Tibial nerve (tissue), 4 donors: ENCODE measurements around the gene EPHA7.

Experiments
- CTCF ChIP-seq, 5 experiments: fragments of 200-600 bp in 3 of 5; fragments of 450-650 bp in 2 of 5; sonication (generic) in 3 of 5; IDR thresholded peaks; one replicate each; pipeline ENCODE4 v1.5.1; 2016 to 2019; ENCODE audit warnings: antibody characterized with exemption in 5 of 5, mild to moderate bottlenecking in 3 of 5, moderate library complexity in 2 of 5
- EP300 ChIP-seq, 2 donors: sonication (generic); formaldehyde crosslinking; IDR thresholded peaks; one replicate each; pipeline ENCODE4 v1.6.1; 2017; ENCODE audit warnings: antibody characterized with exemption in 2 of 2, mild to moderate bottlenecking in 1 of 2
- POLR2A ChIP-seq, 2 donors: fragments of 450-650 bp; IDR thresholded peaks; one replicate each; pipeline ENCODE4 v1.6.1; 2017; ENCODE audit warnings: antibody characterized with exemption in 2 of 2, mild to moderate bottlenecking in 2 of 2, moderate library complexity in 2 of 2

- TF ChIP-seq EP300 (IDR thresholded peaks at IDR 0.05): no peak
- no peak for TF ChIP-seq CTCF (IDR thresholded peaks at IDR 0.05)
- no peak for TF ChIP-seq POLR2A (IDR thresholded peaks at IDR 0.05)
Measured at GRCh38 chr6:93394471-93394870, 24.9 kb downstream of the EPHA7 start.
